ENCODE results near the gene NEBL.

GRCh38 chr10:20834825-20835224 lies 62.3 kb downstream of the NEBL start:
- TF ChIP-seq, protein P1, sequence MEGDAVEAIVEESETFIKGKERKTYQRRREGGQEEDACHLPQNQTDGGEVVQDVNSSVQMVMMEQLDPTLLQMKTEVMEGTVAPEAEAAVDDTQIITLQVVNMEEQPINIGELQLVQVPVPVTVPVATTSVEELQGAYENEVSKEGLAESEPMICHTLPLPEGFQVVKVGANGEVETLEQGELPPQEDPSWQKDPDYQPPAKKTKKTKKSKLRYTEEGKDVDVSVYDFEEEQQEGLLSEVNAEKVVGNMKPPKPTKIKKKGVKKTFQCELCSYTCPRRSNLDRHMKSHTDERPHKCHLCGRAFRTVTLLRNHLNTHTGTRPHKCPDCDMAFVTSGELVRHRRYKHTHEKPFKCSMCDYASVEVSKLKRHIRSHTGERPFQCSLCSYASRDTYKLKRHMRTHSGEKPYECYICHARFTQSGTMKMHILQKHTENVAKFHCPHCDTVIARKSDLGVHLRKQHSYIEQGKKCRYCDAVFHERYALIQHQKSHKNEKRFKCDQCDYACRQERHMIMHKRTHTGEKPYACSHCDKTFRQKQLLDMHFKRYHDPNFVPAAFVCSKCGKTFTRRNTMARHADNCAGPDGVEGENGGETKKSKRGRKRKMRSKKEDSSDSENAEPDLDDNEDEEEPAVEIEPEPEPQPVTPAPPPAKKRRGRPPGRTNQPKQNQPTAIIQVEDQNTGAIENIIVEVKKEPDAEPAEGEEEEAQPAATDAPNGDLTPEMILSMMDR (conservative IDR thresholded peaks at IDR 0.05 in 1 of 2, IDR thresholded peaks at IDR 0.05 in 1 of 2; ENCODE audit: extremely low read depth in 1 of 2, insufficient read depth in 1 of 2, low read depth in 1 of 2, low read length in 2 of 2): no peak
- TF ChIP-seq EZH2 (IDR thresholded peaks at IDR 0.05; ENCODE audit: borderline replicate concordance, low read length): no peak
